CD4-positive, CD25-positive, alpha-beta regulatory T cell (primary cell): ENCODE measurements around the gene BAG2. TPM values are rescaled to one million over a fixed set of nuclear protein-coding genes. Genes with fewer than 3 reads are reported as not detected.
A peak's percentile ranks its signal among the peaks of the same experiment; 100 is the strongest.

Experiments used
- ATAC-seq, 2 donors: fragments of 150-1000 bp; cut with Tn5 transposase; one replicate each; pipeline ENCODE4 v1.10.0; 2021; ENCODE audit warnings: low read depth in 2 of 2, moderate number of reproducible peaks in 2 of 2, moderate library complexity in 1 of 2
- DNase-seq, 3 donors: peaks; one replicate each; pipeline versions ENCODE4 v3.0.0 to v3.0.0-alpha.2; 2012 to 2022; ENCODE audit warnings: mixed read lengths in 1 of 3
- H3K27ac ChIP-seq: one replicate; pipeline ENCODE4 v1.7.0; 2013; ENCODE audit warnings: mild to moderate bottlenecking, low read length; ENCODE audit not compliant: insufficient read depth, poor library complexity, severe bottlenecking
- H3K27me3 ChIP-seq: one replicate; pipeline ENCODE4 v1.7.0; 2013; ENCODE audit warnings: low read length; ENCODE audit not compliant: control insufficient read depth, insufficient read depth
- H3K36me3 ChIP-seq: one replicate; pipeline ENCODE4 v1.7.0; 2013; ENCODE audit warnings: mild to moderate bottlenecking, low read length, moderate library complexity; ENCODE audit not compliant: control insufficient read depth, insufficient read depth
- H3K4me1 ChIP-seq: 2 replicates; pipeline ENCODE4 v1.7.0; 2013; ENCODE audit warnings: mild to moderate bottlenecking, low read length; ENCODE audit not compliant: insufficient read depth, control insufficient read depth, poor library complexity, severe bottlenecking
- H3K4me3 ChIP-seq: one replicate; pipeline ENCODE4 v1.7.0; 2013; ENCODE audit warnings: low read depth, mild to moderate bottlenecking, low read length, moderate library complexity
- H3K9me3 ChIP-seq, 2 experiments: 1 replicate in 1 of 2; 2 replicates in 1 of 2; pipeline ENCODE4 v1.7.0; 2013; ENCODE audit warnings: low read length in 2 of 2, mild to moderate bottlenecking in 1 of 2, moderate library complexity in 1 of 2; ENCODE audit not compliant: control insufficient read depth in 2 of 2
- H3K27ac Mint-ChIP-seq, 3 donors: one replicate each; pipeline ENCODE4 v1.8.0; 2020 to 2022; ENCODE audit warnings: mild to moderate bottlenecking in 3 of 3, mixed read lengths in 3 of 3, moderate library complexity in 2 of 3
- H3K27me3 Mint-ChIP-seq: one replicate; pipeline ENCODE4 v1.8.0; 2022; ENCODE audit warnings: mild to moderate bottlenecking, mixed read lengths
- H3K36me3 Mint-ChIP-seq: one replicate; pipeline ENCODE4 v1.8.0; 2020; ENCODE audit warnings: mixed read lengths
- H3K4me1 Mint-ChIP-seq, 4 donors: one replicate each; pipeline ENCODE4 v1.8.0; 2020 to 2022; ENCODE audit warnings: mixed read lengths in 4 of 4, mild to moderate bottlenecking in 1 of 4
- H3K4me3 Mint-ChIP-seq, 4 donors: one replicate each; pipeline ENCODE4 v1.8.0; 2020 to 2022; ENCODE audit warnings: mild to moderate bottlenecking in 4 of 4, mixed read lengths in 4 of 4, moderate library complexity in 3 of 4
- H3K9me3 Mint-ChIP-seq, 7 donors: one replicate each; pipeline ENCODE4 v1.8.0; 2020 to 2022; ENCODE audit warnings: mixed read lengths in 7 of 7, mild to moderate bottlenecking in 3 of 7, moderate library complexity in 2 of 7
- polyA plus RNA-seq, 4 donors: library from polyadenylated mRNA; unstranded; fragments of 300-500 nt; fragmentation: Illumina TruSeq; gene quantifications; one replicate each; pipeline ENCODE4 v1.2.3, GENCODE V29; 2021
- total RNA-seq: library from RNA; stranded (reverse); gene quantifications from one replicate; pipeline ENCODE4 v1.2.3, GENCODE V29; 2022

The BAG2 gene
- total and polyA plus RNA-seq, 5 donors from 2014 or later, result 2.1 to 3.7 (median 3.0) TPM

DNA sequence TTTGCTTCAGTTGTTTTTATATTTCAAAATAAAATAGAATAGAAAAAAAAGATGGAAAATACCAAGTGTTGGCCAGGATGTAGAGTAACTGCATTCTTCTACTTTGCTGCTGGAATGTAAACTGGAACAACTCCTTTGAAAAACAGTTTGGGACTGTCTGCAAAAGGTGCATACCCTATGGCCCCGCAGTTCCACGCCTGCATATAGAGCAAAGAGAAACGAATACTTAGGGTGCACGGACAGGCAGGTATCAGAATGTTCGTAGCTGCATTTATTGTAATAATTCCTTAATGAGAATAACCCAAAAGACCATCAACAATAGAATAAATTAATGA is 50.6 kb downstream of the BAG2 start:
- Histone ChIP-seq H3K27me3 (peaks cover 37% of the 10 kb centered on the region), H3K4me1 (peaks cover 16% of the 10 kb centered on the region), H3K9me3 (peaks cover 3% of the 10 kb centered on the region in 2 experiments), H3K4me3 (peak overlapping the region; percentile 94), H3K27ac (no peak overlapping the region), H3K36me3 (no peaks in the 10 kb centered on the region)
- H3K4me3 Mint-ChIP-seq, result peak overlapping the region; percentile 44 to 97 (median 97)
- peak overlapping the region in 1 of 3 donors; percentile 72 for H3K27ac Mint-ChIP-seq
- no peak for ATAC-seq
- peaks cover 0 to 4% (median 0%) of the 10 kb centered on the region in 7 donors for H3K9me3 Mint-ChIP-seq
- no peak for DNase-seq
- peaks cover 5 to 14% (median 6%) of the 10 kb centered on the region in 4 donors for H3K4me1 Mint-ChIP-seq
- H3K36me3 Mint-ChIP-seq, result no peaks in the 10 kb centered on the region
- peaks cover 76% of the 10 kb centered on the region for H3K27me3 Mint-ChIP-seq

DNA sequence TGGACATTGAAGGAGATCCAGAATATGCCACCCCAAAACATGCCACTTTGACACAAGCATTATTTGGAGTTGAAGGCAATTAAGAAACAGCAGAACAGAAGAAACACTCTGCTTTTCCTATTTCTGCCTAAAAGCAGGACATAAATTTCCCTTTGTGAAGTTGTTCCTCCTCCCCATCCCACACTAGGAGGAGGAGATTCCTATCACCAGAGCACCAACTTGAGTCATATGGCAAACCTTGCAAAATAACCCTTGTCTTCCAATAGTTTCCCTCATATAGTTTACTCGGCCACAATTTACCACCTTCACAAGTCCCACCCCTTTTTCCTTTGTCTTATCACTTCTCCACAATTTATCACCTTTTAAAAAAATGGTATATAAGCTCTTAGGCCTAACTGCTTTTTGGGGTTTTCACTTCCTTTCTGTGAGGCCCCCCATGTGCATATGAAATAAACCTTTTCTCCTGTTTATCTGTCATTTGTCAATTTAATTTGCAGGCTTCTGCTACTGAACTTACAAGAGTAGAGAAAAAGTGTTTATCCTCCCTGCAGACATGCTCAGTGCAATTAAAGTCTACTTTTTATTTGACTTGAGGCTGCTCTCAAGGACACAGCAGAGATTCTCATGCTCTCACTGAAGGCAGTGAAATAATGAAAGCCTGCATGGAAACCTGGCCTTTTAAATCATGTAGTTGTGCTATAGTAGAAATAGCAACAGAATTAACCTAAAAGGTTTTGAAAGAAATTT is 52.8 kb downstream of the BAG2 start:
- DNase-seq, result no peak
- Histone ChIP-seq H3K36me3 (no peaks in the 10 kb centered on the region), H3K27ac (no peak overlapping the region), H3K4me3 (no peak overlapping the region), H3K4me1 (peaks cover 16% of the 10 kb centered on the region), H3K27me3 (peaks cover 37% of the 10 kb centered on the region), H3K9me3 (peaks cover 2 to 3% of the 10 kb centered on the region in 2 experiments)
- no peak for ATAC-seq
- peak overlapping the region in 1 of 4 donors; percentile 59 for H3K4me3 Mint-ChIP-seq
- H3K27ac Mint-ChIP-seq, result no peak overlapping the region
- H3K9me3 Mint-ChIP-seq, result peaks cover 0 to 4% (median 0%) of the 10 kb centered on the region in 7 donors
- H3K27me3 Mint-ChIP-seq, result peaks cover 68% of the 10 kb centered on the region
- H3K36me3 Mint-ChIP-seq, result no peaks in the 10 kb centered on the region
- peaks cover 5 to 14% (median 6%) of the 10 kb centered on the region in 4 donors for H3K4me1 Mint-ChIP-seq

DNA sequence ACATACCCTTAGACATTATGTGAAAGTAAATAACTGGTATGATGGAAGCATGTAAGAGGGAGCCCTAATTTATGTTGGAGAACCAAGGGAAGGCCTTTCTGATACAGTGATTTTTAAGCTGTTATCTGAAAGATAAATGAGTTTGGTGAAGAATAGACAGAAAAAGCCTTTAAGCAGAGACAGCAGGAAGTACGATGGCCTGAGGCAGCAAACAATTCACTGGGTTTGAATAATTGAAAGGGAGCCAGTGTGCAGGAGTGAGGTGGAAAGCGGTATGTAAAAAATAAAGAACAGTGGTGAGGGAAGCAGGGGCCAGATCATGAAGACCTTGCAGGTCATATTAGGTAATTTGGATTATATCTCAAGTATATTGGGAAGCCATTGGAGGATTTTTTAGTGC is 54.1 kb downstream of the BAG2 start:
- Histone ChIP-seq H3K36me3 (no peaks in the 10 kb centered on the region), H3K27ac (no peak overlapping the region), H3K27me3 (peaks cover 37% of the 10 kb centered on the region), H3K9me3 (no peaks in the 10 kb centered on the region), H3K4me1 (peaks cover 14% of the 10 kb centered on the region), H3K4me3 (no peak overlapping the region)
- ATAC-seq (no peak), DNase-seq (no peak)
- Mint-ChIP-seq H3K4me1 (peaks cover 2 to 12% (median 4%) of the 10 kb centered on the region in 4 donors), H3K27me3 (peaks cover 72% of the 10 kb centered on the region), H3K4me3 (no peak overlapping the region), H3K36me3 (no peaks in the 10 kb centered on the region), H3K27ac (no peak overlapping the region), H3K9me3 (peaks cover 0 to 4% (median 0%) of the 10 kb centered on the region in 7 donors)

Other genes starting within 250 kb of the BAG2 start
- not detected for gene BEND6, start 217.2 kb upstream of the BAG2 start, total RNA-seq
- gene BEND6, start 217.2 kb upstream of the BAG2 start, polyA plus RNA-seq, result not detected
- gene KIAA1586, start 125.6 kb upstream of the BAG2 start, total RNA-seq, result 19.2 TPM
- 1 to 10 TPM; 7.4 to 9.4 (median 7.5) TPM for gene KIAA1586, start 125.6 kb upstream of the BAG2 start, polyA plus RNA-seq
- gene ZNF451, start 82.1 kb upstream of the BAG2 start, total RNA-seq, result 148 TPM
- gene ZNF451, start 82.1 kb upstream of the BAG2 start, polyA plus RNA-seq, result 10 to 100 TPM; 28.2 to 34.3 (median 31.2) TPM
- 0.07 TPM for gene RAB23, start 50.0 kb downstream of the BAG2 start, total RNA-seq
- gene RAB23, start 50.0 kb downstream of the BAG2 start, polyA plus RNA-seq, result under 1 TPM in 3 of 4 donors, not detected in 1; 0.08 to 0.56 (median 0.49) TPM
- 19.5 TPM for gene PRIM2, start 145.3 kb downstream of the BAG2 start, total RNA-seq
- 10 to 100 TPM; 11.5 to 18.5 (median 14.0) TPM for gene PRIM2, start 145.3 kb downstream of the BAG2 start, polyA plus RNA-seq